Psoas muscle (tissue), 8 donors: ENCODE data around the gene MYCL. TPM values are rescaled to one million over a fixed set of nuclear protein-coding genes. Genes with fewer than 3 reads are reported as not detected.
"Not testable (repeated sequence)": the region's sequence is repeated elsewhere in the genome, so short reads cannot be mapped to it uniquely, and the experiment has no call there.

Experiments
- ATAC-seq, 4 donors: fragments of 200-7000 bp; cut with Tn5 transposase; one replicate each; pipeline ENCODE4 v1.9.1; 2020; ENCODE audit warnings: moderate library complexity in 3 of 4, mild to moderate bottlenecking in 2 of 4
- DNase-seq, 2 donors: peaks; one replicate each; pipeline ENCODE4 v3.0.0-alpha.2; 2020
- H3K27ac ChIP-seq: fragments of 200-600 bp; one replicate; pipeline ENCODE4 v1.8.0; 2022
- H3K27me3 ChIP-seq, 3 donors: fragments of 200-600 bp in 1 of 3; one replicate each; pipeline versions ENCODE4 v1.6.1 to v1.8.0; 2013 to 2022; ENCODE audit warnings: low read length in 2 of 3, mild to moderate bottlenecking in 2 of 3, moderate library complexity in 1 of 3; ENCODE audit not compliant: insufficient read depth in 3 of 3
- H3K36me3 ChIP-seq, 2 donors: fragments of 200-600 bp in 1 of 2; one replicate each; pipeline versions ENCODE4 v1.6.1 to v1.8.0; 2013 to 2022; ENCODE audit warnings: low read depth in 1 of 2, mild to moderate bottlenecking in 1 of 2, moderate library complexity in 1 of 2; ENCODE audit not compliant: insufficient read depth in 1 of 2
- H3K4me1 ChIP-seq: fragments of 200-600 bp; one replicate; pipeline ENCODE4 v1.8.0; 2022
- H3K4me3 ChIP-seq: fragments of 200-600 bp; one replicate; pipeline ENCODE4 v1.8.0; 2022; ENCODE audit warnings: mild to moderate bottlenecking
- H3K9me3 ChIP-seq: fragments of 200-600 bp; one replicate; pipeline ENCODE4 v1.8.0; 2022
- CTCF ChIP-seq: fragments of 200-600 bp; IDR thresholded peaks from one replicate; pipeline ENCODE4 v1.8.0; 2022; ENCODE audit warnings: antibody characterized with exemption
- WGBS, 3 donors: extraction: QIAGEN DNeasy Blood & Tissue Kit; methylation state at CpG; one replicate each; pipeline versions ENCODE4 v1.1.6 to v1.1.7; 2013; 5-methylcytosine and 5-hydroxymethylcytosine counted together
- intact Hi-C, 2 donors: fragments of 100-400 bp; cut with DNase I; formaldehyde crosslinking; loops; one replicate each; pipeline versions ENCODE4 v1.11.0 to v1.14.2; 2022
- polyA plus RNA-seq, 3 donors: library from polyadenylated mRNA; stranded (reverse); fragments of 200-250 nt; gene quantifications; one replicate each; pipeline ENCODE4 v1.2.3, GENCODE V29; 2013
- total RNA-seq, 4 donors: library from RNA; stranded (reverse); fragmentation: NEBNext Ultra II Directional in 2 of 4; extraction: Animal tissue kit (Norgen Biotek cat#: 25700) in 2 of 4; gene quantifications; one replicate each; pipeline versions ENCODE4 v1.2.1 to v1.2.4, GENCODE V29; 2021 to 2023
- donor health status: healthy with polysubstance abuse.
- donor health status: DM: no; HTN: no; CAD: no; lungs with moderate emphysema.
- donor health status: Bipolar disorder and iron deficiency.
- donor health status: healthy.
- donor health status: DM: yes; HTN: yes; CAD: no.
- donor health status: DM: no; HTN: no; CAD: no.
- donor health status: DM: no; HTN: no; CAD: no.
- donor health status: DM: yes; HTN: yes; CAD: no.

Gene MYCL
- total and polyA plus RNA-seq, 7 donors = 0.10 to 1.7 (median 0.20) TPM

- 55 to 67% (median 57%) methylated on average over 5 of the region's 5 CpGs for WGBS, 3 donors
- Histone ChIP-seq H3K4me1 (peaks cover 46% of the 10 kb centered on the region), H3K27ac (peak overlapping the region; percentile 21), H3K9me3 (no peaks in the 10 kb centered on the region), H3K27me3 (no peaks in the 10 kb centered on the region), H3K36me3 (peaks cover 0 to 5% of the 10 kb centered on the region in 2 donors), H3K4me3 (no peak overlapping the region)
- no peak for TF ChIP-seq CTCF
- intact Hi-C loops = loop anchor here in 1 of 2 donors (5.0 kb wide), 1 partner anchor 35 kb away; no protein-coding TSS in a partner anchor
- peak in 1 of 4 donors; percentile 26 for ATAC-seq
- no peak for DNase-seq
Observed at GRCh38 chr1:39877231-39877778, 24.4 kb downstream of the MYCL start.

- Histone ChIP-seq H3K27me3 (no peaks in the 10 kb centered on the region), H3K27ac (no peak overlapping the region), H3K4me3 (no peak overlapping the region), H3K9me3 (no peaks in the 10 kb centered on the region), H3K36me3 (peaks cover 0 to 5% of the 10 kb centered on the region in 2 donors), H3K4me1 (peaks cover 34% of the 10 kb centered on the region)
- DNase-seq (no peak), ATAC-seq (no peak)
- intact Hi-C loops = loop anchor here in 1 of 2 donors (5.0 kb wide), 1 partner anchor 34 kb away; no protein-coding TSS in a partner anchor
- TF ChIP-seq CTCF = no peak
Observed at GRCh38 chr1:39876144-39876543, 25.6 kb downstream of the MYCL start.

GRCh38 chr1:39872698-39873097 lies 29.0 kb downstream of the MYCL start:
- H3K9me3 ChIP-seq = no peaks in the 10 kb centered on the region
- no peak overlapping the region for H3K27ac ChIP-seq
- H3K4me3 ChIP-seq = no peak overlapping the region
- H3K36me3 ChIP-seq = peaks cover 0 to 5% of the 10 kb centered on the region in 2 donors
- WGBS, 3 donors = 93 to 100% (median 96%) methylated on average over 1 of the region's 1 CpG
- intact Hi-C loops = no loop called here
- ATAC-seq (no peak), DNase-seq (no peak)
- H3K27me3 ChIP-seq = no peaks in the 10 kb centered on the region
- TF ChIP-seq CTCF = no peak
- H3K4me1 ChIP-seq = peaks cover 6% of the 10 kb centered on the region

GRCh38 chr1:39871796-39872195 lies 29.9 kb downstream of the MYCL start:
- Histone ChIP-seq H3K4me1 (no peaks in the 10 kb centered on the region), H3K27ac (no peak overlapping the region), H3K9me3 (no peaks in the 10 kb centered on the region), H3K27me3 (no peaks in the 10 kb centered on the region), H3K4me3 (no peak overlapping the region), H3K36me3 (peaks cover 0 to 5% of the 10 kb centered on the region in 2 donors)
- TF ChIP-seq CTCF = no peak
- ATAC-seq (no peak), DNase-seq (no peak)
- intact Hi-C loops = no loop called here

- DNase-seq, H3K27me3 ChIP-seq, ATAC-seq, H3K4me1 ChIP-seq, H3K4me3 ChIP-seq, H3K9me3 ChIP-seq, H3K36me3 ChIP-seq, H3K27ac ChIP-seq, intact Hi-C loops: not testable (repeated sequence)
- WGBS, 3 donors = 96 to 98% (median 97%) methylated on average over 12 of the region's 12 CpGs
Observed at GRCh38 chr1:39871043-39871442, 30.7 kb downstream of the MYCL start.

- ATAC-seq, H3K4me1 ChIP-seq, H3K27me3 ChIP-seq, H3K27ac ChIP-seq, DNase-seq, H3K4me3 ChIP-seq, H3K36me3 ChIP-seq, H3K9me3 ChIP-seq, intact Hi-C loops: not testable (repeated sequence)
- 97 to 98% (median 98%) methylated on average over 27 to 37 of the region's 37 CpGs for WGBS, 3 donors
Observed at GRCh38 chr1:39869538-39870112, 32.1 kb downstream of the MYCL start.
